HG02588 (cell line): Measurements from ENCODE around the gene TMEFF1.
"Not testable (repeated sequence)": the region's sequence is repeated elsewhere in the genome, so short reads cannot be mapped to it uniquely, and the experiment has no call there.

Experiments
- ATAC-seq: cut with Tn5 transposase; IDR thresholded peaks from one replicate; pipeline ENCODE4 v1.9.1; 2021; ENCODE audit warnings: mild to moderate bottlenecking, moderate library complexity; ENCODE audit not compliant: unreplicated experiment

Gene TMEFF1

GRCh38 chr9:100472788-100473275 is at the start of gene TMEFF1:
TMEFF1 (plus strand) TSS chr9:100473149; CDS start chr9:100473545, 396 bp downstream.
- peak; percentile 45 for ATAC-seq

- ATAC-seq = no peak
These were observed 47.2 kb upstream of the TMEFF1 start for GRCh38 chr9:100425758-100426157.

- no peak for ATAC-seq
These were observed 46.8 kb upstream of the TMEFF1 start for GRCh38 chr9:100426189-100426529.

GRCh38 chr9:100426530-100427365 is 46.2 kb upstream of the TMEFF1 start, which contains the start of gene MSANTD3:
MSANTD3 (plus strand) TSS chr9:100427143; CDS start chr9:100441939, 14,796 bp downstream.
- ATAC-seq = peak; percentile 80

GRCh38 chr9:100427366-100428263 is 45.3 kb upstream of the TMEFF1 start:
- peak; percentile 54 for ATAC-seq

GRCh38 chr9:100428871-100429654 is 43.9 kb upstream of the TMEFF1 start:
- ATAC-seq = no peak

- ATAC-seq = no peak
These were observed 42.5 kb upstream of the TMEFF1 start for GRCh38 chr9:100430286-100430940.

- no peak for ATAC-seq
These were observed 41.1 kb upstream of the TMEFF1 start for GRCh38 chr9:100431886-100432285.

GRCh38 chr9:100432736-100433135 is 40.2 kb upstream of the TMEFF1 start:
- no peak for ATAC-seq

- ATAC-seq = no peak
These were observed 36.4 kb upstream of the TMEFF1 start for GRCh38 chr9:100436571-100436970.

GRCh38 chr9:100437860-100438805 is 34.8 kb upstream of the TMEFF1 start:
- ATAC-seq = no peak

GRCh38 chr9:100440071-100440470 is 32.9 kb upstream of the TMEFF1 start:
- ATAC-seq = no peak

- not testable (repeated sequence) for ATAC-seq
These were observed 32.5 kb upstream of the TMEFF1 start for GRCh38 chr9:100440487-100440886.

- ATAC-seq = no peak
These were observed 31.0 kb upstream of the TMEFF1 start for GRCh38 chr9:100441911-100442361.

GRCh38 chr9:100443781-100444768 is 28.9 kb upstream of the TMEFF1 start:
- no peak for ATAC-seq

GRCh38 chr9:100445161-100445902 is 27.6 kb upstream of the TMEFF1 start:
- no peak for ATAC-seq

GRCh38 chr9:100445903-100446549 is 26.9 kb upstream of the TMEFF1 start:
- ATAC-seq = no peak
